Activated gamma-delta T cell treated with anti-CD3 and anti-CD28 coated beads, Interleukin-2, amount 50 U/mL, for 16 hours (primary cell): ENCODE data around the gene LIPI.
"Not testable (repeated sequence)": the region's sequence is repeated elsewhere in the genome, so short reads cannot be mapped to it uniquely, and the experiment has no call there.

Source experiments
- DNase-seq: peaks from one replicate; pipeline ENCODE4 v3.0.0-alpha.2; 2020; ENCODE audit warnings: low read depth

Gene LIPI

GRCh38 chr21:14210738-14211137 is at the start of gene LIPI:
LIPI (minus strand) TSS chr21:14210955; CDS start chr21:14210845, 110 bp downstream.
- DNase-seq, result no peak

GRCh38 chr21:14260174-14260764 is 49.5 kb upstream of the LIPI start:
- no peak for DNase-seq

- DNase-seq, result no peak
Observed at GRCh38 chr21:14259747-14260146, 49.0 kb upstream of the LIPI start.

GRCh38 chr21:14251336-14251735 is 40.6 kb upstream of the LIPI start:
- no peak for DNase-seq

- DNase-seq, result no peak
Observed at GRCh38 chr21:14245711-14246110, 35.0 kb upstream of the LIPI start.

- no peak for DNase-seq
Observed at GRCh38 chr21:14244911-14245310, 34.2 kb upstream of the LIPI start.

- no peak for DNase-seq
Observed at GRCh38 chr21:14243874-14244273, 33.1 kb upstream of the LIPI start.

GRCh38 chr21:14243461-14243860 is 32.7 kb upstream of the LIPI start:
- DNase-seq, result no peak

GRCh38 chr21:14241297-14241696 is 30.5 kb upstream of the LIPI start:
- no peak for DNase-seq

GRCh38 chr21:14239281-14239680 is 28.5 kb upstream of the LIPI start:
- DNase-seq, result no peak

- no peak for DNase-seq
Observed at GRCh38 chr21:14236180-14236579, 25.4 kb upstream of the LIPI start.

- DNase-seq, result no peak
Observed at GRCh38 chr21:14235101-14235500, 24.3 kb upstream of the LIPI start.

GRCh38 chr21:14229399-14229798 is 18.6 kb upstream of the LIPI start:
- DNase-seq, result no peak

- DNase-seq, result no peak
Observed at GRCh38 chr21:14223365-14223764, 12.6 kb upstream of the LIPI start.

- peak; percentile 55 for DNase-seq
Observed at GRCh38 chr21:14215971-14216641, 5.4 kb upstream of the LIPI start, which contains the start of gene RBM11. RBM11 (plus strand) TSS chr21:14216157; CDS start chr21:14216187, 30 bp downstream.

GRCh38 chr21:14213164-14213563 is 2.4 kb upstream of the LIPI start:
- no peak for DNase-seq

- DNase-seq, result no peak
Observed at GRCh38 chr21:14206222-14206621, 4.5 kb downstream of the LIPI start.

GRCh38 chr21:14166463-14167223 is 44.1 kb downstream of the LIPI start:
- not testable (repeated sequence) for DNase-seq

- DNase-seq, result no peak
Observed at GRCh38 chr21:14143999-14144398, 66.8 kb downstream of the LIPI start.

- no peak for DNase-seq
Observed at GRCh38 chr21:14124266-14124665, 86.5 kb downstream of the LIPI start.

GRCh38 chr21:14121719-14122118 is 89.0 kb downstream of the LIPI start:
- DNase-seq, result no peak

- DNase-seq, result no peak
Observed at GRCh38 chr21:14120091-14120734, 90.5 kb downstream of the LIPI start.

- DNase-seq, result no peak
Observed at GRCh38 chr21:14119038-14119437, 91.7 kb downstream of the LIPI start.
